ENCODE results near the gene SPPL2B.

GRCh38 chr19:2282062-2282861 lies 46.2 kb upstream of the SPPL2B start, which contains the start of gene PEAK3:
- TF ChIP-seq FOXM1 (IDR thresholded peaks at IDR 0.05; ENCODE audit: borderline replicate concordance) (no peak), SP1 (IDR thresholded peaks at IDR 0.05) (no peak), PKNOX1 (IDR thresholded peaks at IDR 0.05) (no peak), BHLHE40 (IDR thresholded peaks at IDR 0.05; ENCODE audit: borderline replicate concordance) (no peak), L3MBTL2 (conservative IDR thresholded peaks at IDR 0.05) (no peak), ARNT (IDR thresholded peaks at IDR 0.05) (no peak), ELF4 (IDR thresholded peaks at IDR 0.05) (no peak), HDGF (IDR thresholded peaks at IDR 0.05; ENCODE audit: borderline replicate concordance) (no peak), SUZ12 (IDR thresholded peaks at IDR 0.05) (no peak), FOXA1 (IDR thresholded peaks at IDR 0.05) (no peak), NFRKB (IDR thresholded peaks at IDR 0.05) (no peak), FOXK2 (IDR thresholded peaks at IDR 0.05) (no peak), ZNF384 (IDR thresholded peaks at IDR 0.05) (no peak), TARDBP (IDR thresholded peaks at IDR 0.05) (no peak)
